Neural cell (in vitro differentiated cells): Measurements from ENCODE around the gene STAT3.

Source experiments
- CTCF ChIP-seq: fragments of 450-650 bp; IDR thresholded peaks from 2 replicates; pipeline ENCODE4 v1.5.1; 2014; ENCODE audit warnings: antibody characterized with exemption, mild to moderate bottlenecking, moderate library complexity; ENCODE audit not compliant: poor library complexity, severe bottlenecking
- EZH2 ChIP-seq: fragments of 200-600, 300-800 bp; shearing (Covaris generic), sonication (generic); IDR thresholded peaks from 2 replicates; pipeline ENCODE4 v1.6.1; 2014; ENCODE audit warnings: antibody characterized with exemption, low read length, borderline replicate concordance, mild to moderate bottlenecking; ENCODE audit not compliant: insufficient read depth, poor library complexity, severe bottlenecking
- POLR2AphosphoS5 ChIP-seq: IDR thresholded peaks from 2 replicates; pipeline ENCODE4 v1.6.1; 2012
- SMC3 ChIP-seq: fragments of 450-650 bp; conservative IDR thresholded peaks from 2 replicates; pipeline ENCODE4 v1.6.1; 2014; ENCODE audit warnings: antibody characterized with exemption, mild to moderate bottlenecking, moderate library complexity; ENCODE audit not compliant: poor library complexity

GRCh38 chr17:42373896-42374295, 14.3 kb downstream of the STAT3 start:
- TF ChIP-seq CTCF = no peak
- no peak for TF ChIP-seq SMC3
- no peak for TF ChIP-seq POLR2AphosphoS5
- TF ChIP-seq EZH2 = no peak
